Neuronal stem cell (in vitro differentiated cells): ENCODE data around the gene ABHD16A. TPM values are rescaled to one million over a fixed set of nuclear protein-coding genes. Genes with fewer than 3 reads are reported as not detected.

Experiments used
- DNase-seq: peaks from one replicate; pipeline ENCODE4 v3.0.0-alpha.2; 2013; ENCODE audit warnings: low spot score
- H2AFZ ChIP-seq: one replicate; pipeline ENCODE4 v1.6.1; 2013; ENCODE audit warnings: mild to moderate bottlenecking, low read length, inconsistent platforms
- H2AK5ac ChIP-seq: 2 replicates; pipeline ENCODE4 v1.6.1; 2013; ENCODE audit warnings: low read depth, mild to moderate bottlenecking, inconsistent platforms, low read length, moderate library complexity, mixed read lengths
- H2BK120ac ChIP-seq: 2 replicates; pipeline ENCODE4 v1.6.1; 2013; ENCODE audit warnings: low read depth, mild to moderate bottlenecking, inconsistent platforms, low read length, moderate library complexity, mixed read lengths
- H2BK12ac ChIP-seq: one replicate; pipeline ENCODE4 v1.6.1; 2013; ENCODE audit warnings: low read length, inconsistent platforms
- H2BK15ac ChIP-seq: 2 replicates; pipeline ENCODE4 v1.6.1; 2013; ENCODE audit warnings: mild to moderate bottlenecking, low read length, inconsistent platforms, mixed read lengths
- H2BK5ac ChIP-seq: one replicate; pipeline ENCODE4 v1.6.1; 2013; ENCODE audit warnings: inconsistent platforms, mild to moderate bottlenecking, low read length, moderate library complexity
- H3K14ac ChIP-seq: one replicate; pipeline ENCODE4 v1.6.1; 2013; ENCODE audit warnings: low read length, inconsistent platforms
- H3K18ac ChIP-seq: 2 replicates; pipeline ENCODE4 v1.6.1; 2013; ENCODE audit warnings: low read length, inconsistent platforms
- H3K23ac ChIP-seq: 2 replicates; pipeline ENCODE4 v1.6.1; 2013; ENCODE audit warnings: low read depth, mild to moderate bottlenecking, mixed read lengths, low read length, inconsistent platforms; ENCODE audit not compliant: poor library complexity
- H3K27ac ChIP-seq: replicated peaks from 3 replicates; pipeline ENCODE4 v1.5.1; 2013; ENCODE audit warnings: low read length, inconsistent platforms
- H3K27me3 ChIP-seq, 3 experiments: 2 replicates each; pipeline ENCODE4 v1.6.1; 2013; ENCODE audit warnings: low read length in 3 of 3, mild to moderate bottlenecking in 2 of 3, inconsistent platforms in 1 of 3, low read depth in 1 of 3, mixed read lengths in 1 of 3, moderate library complexity in 1 of 3; ENCODE audit not compliant: control insufficient read depth in 3 of 3, insufficient read depth in 3 of 3
- H3K36me3 ChIP-seq, 2 donors: replicated peaks in 1 of 2; 2 replicates each; pipeline ENCODE4 v1.6.1; 2013; ENCODE audit warnings: low read length in 2 of 2; ENCODE audit not compliant: control insufficient read depth in 2 of 2, insufficient read depth in 2 of 2
- H3K4ac ChIP-seq: 2 replicates; pipeline ENCODE4 v1.6.1; 2013; ENCODE audit warnings: inconsistent platforms, mild to moderate bottlenecking, low read length, moderate library complexity
- H3K4me1 ChIP-seq, 2 donors: 1 replicate in 1 of 2; 2 replicates in 1 of 2; pipeline ENCODE4 v1.6.1; 2013; ENCODE audit warnings: low read length in 2 of 2, low read depth in 1 of 2; ENCODE audit not compliant: control insufficient read depth in 2 of 2, insufficient read depth in 1 of 2
- H3K4me2 ChIP-seq: one replicate; pipeline ENCODE4 v1.6.1; 2013; ENCODE audit warnings: mild to moderate bottlenecking, low read length, inconsistent platforms; ENCODE audit not compliant: insufficient read depth, poor library complexity, severe bottlenecking
- H3K4me3 ChIP-seq, 2 donors: 2 replicates each; pipeline ENCODE4 v1.5.1; 2013; ENCODE audit warnings: low read length in 2 of 2, mild to moderate bottlenecking in 2 of 2, inconsistent platforms in 1 of 2, moderate library complexity in 1 of 2
- H3K79me1 ChIP-seq: one replicate; pipeline ENCODE4 v1.6.1; 2013; ENCODE audit warnings: low read depth, mild to moderate bottlenecking, inconsistent platforms, low read length, moderate library complexity
- H3K9ac ChIP-seq: one replicate; pipeline ENCODE4 v1.6.1; 2013; ENCODE audit warnings: mild to moderate bottlenecking, low read depth, low read length, inconsistent platforms; ENCODE audit not compliant: poor library complexity
- H3K9me3 ChIP-seq, 2 donors: replicated peaks in 1 of 2; 2 replicates each; pipeline versions ENCODE3 to v1.6.1; 2013; ENCODE audit warnings: low read length in 2 of 2, mild to moderate bottlenecking in 2 of 2, inconsistent platforms in 1 of 2, low read depth in 1 of 2, mixed read lengths in 1 of 2, moderate library complexity in 1 of 2; ENCODE audit not compliant: control insufficient read depth in 2 of 2, insufficient read depth in 1 of 2
- H4K8ac ChIP-seq: one replicate; pipeline ENCODE4 v1.6.1; 2013; ENCODE audit warnings: low read depth, mild to moderate bottlenecking, inconsistent platforms, low read length, moderate library complexity
- H4K91ac ChIP-seq: one replicate; pipeline ENCODE4 v1.6.1; 2013; ENCODE audit warnings: low read length, low read depth, mild to moderate bottlenecking, inconsistent platforms; ENCODE audit not compliant: poor library complexity
- WGBS, 2 donors: extraction: QIAGEN DNeasy Blood & Tissue Kit; methylation state at CpG; one replicate each; pipeline ENCODE4 v1.1.7; 2013; ENCODE audit warnings: missing lambda C conversion rate in 2 of 2, mixed read lengths in 1 of 2; ENCODE audit not compliant: insufficient read length in 2 of 2, insufficient replicate concordance in 1 of 2; ENCODE audit errors: extremely low coverage in 2 of 2; 5-methylcytosine and 5-hydroxymethylcytosine counted together
- small RNA-seq: library from polyadenylated mRNA; stranded (forward); fragments of <200 nt; extraction: miRNeasy Mini kit (QIAGEN cat#:217004); gene quantifications from one replicate; pipeline ENCODE3, GENCODE V24; 2013; ENCODE audit not compliant: insufficient read depth

Gene ABHD16A

DNA sequence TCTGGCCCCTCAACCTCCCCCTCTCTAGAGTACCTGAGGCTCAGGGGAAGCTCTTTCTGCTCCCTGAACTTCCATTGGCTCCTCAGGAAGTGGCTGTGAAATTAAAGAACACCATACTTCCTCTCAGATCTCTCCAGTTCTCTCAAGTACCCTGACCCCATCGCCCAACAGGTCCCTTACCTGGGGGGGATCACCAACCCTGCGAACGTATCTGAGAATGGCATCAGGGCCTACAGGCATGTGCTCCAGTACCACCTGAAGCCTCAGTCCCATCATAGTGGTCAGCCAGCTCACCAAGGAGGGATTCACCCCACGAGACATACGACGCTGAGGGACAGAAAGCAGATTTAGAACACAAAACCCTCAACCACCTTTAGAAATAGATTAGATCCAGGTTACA lies 62.5 kb downstream of the ABHD16A start:
- peaks cover 1% of the 10 kb centered on the region for H3K79me1 ChIP-seq
- no peak overlapping the region for H2AK5ac ChIP-seq
- H3K4me2 ChIP-seq = no peak overlapping the region
- H3K23ac ChIP-seq = no peak overlapping the region
- H3K14ac ChIP-seq = no peak overlapping the region
- no peak overlapping the region for H4K91ac ChIP-seq
- no peak overlapping the region for H2BK12ac ChIP-seq
- H3K27me3 ChIP-seq = no peaks in the 10 kb centered on the region
- no peak overlapping the region for H2BK15ac ChIP-seq
- no peak overlapping the region for H3K27ac ChIP-seq
- H3K9ac ChIP-seq = no peak overlapping the region
- no peak overlapping the region for H2BK5ac ChIP-seq
- H3K9me3 ChIP-seq = no peaks in the 10 kb centered on the region
- H3K4me3 ChIP-seq = no peak overlapping the region
- no peak overlapping the region for H2BK120ac ChIP-seq
- no peak overlapping the region for H2AFZ ChIP-seq
- H3K36me3 ChIP-seq = peaks cover 73 to 97% of the 10 kb centered on the region in 2 donors
- no CpG with 5 or more reads among the region's 6 CpGs for WGBS, 2 donors
- H3K4ac ChIP-seq = no peak overlapping the region
- H3K4me1 ChIP-seq = no peaks in the 10 kb centered on the region
- DNase-seq = no peak
- H4K8ac ChIP-seq = no peak overlapping the region
- no peak overlapping the region for H3K18ac ChIP-seq

- no peak overlapping the region for H2BK5ac ChIP-seq
- no peak overlapping the region for H3K23ac ChIP-seq
- H3K27ac ChIP-seq = no peak overlapping the region
- H3K27me3 ChIP-seq = no peaks in the 10 kb centered on the region
- H3K4me3 ChIP-seq = no peak overlapping the region
- H3K4me2 ChIP-seq = no peak overlapping the region
- H3K14ac ChIP-seq = no peak overlapping the region
- no peak overlapping the region for H2BK120ac ChIP-seq
- H3K4ac ChIP-seq = no peak overlapping the region
- peaks cover 75 to 97% of the 10 kb centered on the region in 2 donors for H3K36me3 ChIP-seq
- no peak overlapping the region for H2BK12ac ChIP-seq
- no peak overlapping the region for H2AK5ac ChIP-seq
- no peak overlapping the region for H3K18ac ChIP-seq
- no peak overlapping the region for H4K8ac ChIP-seq
- DNase-seq = no peak
- H4K91ac ChIP-seq = no peak overlapping the region
- no peaks in the 10 kb centered on the region for H3K79me1 ChIP-seq
- no peak overlapping the region for H3K9ac ChIP-seq
- no peak overlapping the region for H2BK15ac ChIP-seq
- no CpG with 5 or more reads among the region's 10 CpGs for WGBS, 2 donors
- H3K9me3 ChIP-seq = no peaks in the 10 kb centered on the region
- no peaks in the 10 kb centered on the region for H3K4me1 ChIP-seq
- H2AFZ ChIP-seq = no peak overlapping the region
Observed at GRCh38 chr6:31639449-31639861, 63.7 kb downstream of the ABHD16A start.

DNA sequence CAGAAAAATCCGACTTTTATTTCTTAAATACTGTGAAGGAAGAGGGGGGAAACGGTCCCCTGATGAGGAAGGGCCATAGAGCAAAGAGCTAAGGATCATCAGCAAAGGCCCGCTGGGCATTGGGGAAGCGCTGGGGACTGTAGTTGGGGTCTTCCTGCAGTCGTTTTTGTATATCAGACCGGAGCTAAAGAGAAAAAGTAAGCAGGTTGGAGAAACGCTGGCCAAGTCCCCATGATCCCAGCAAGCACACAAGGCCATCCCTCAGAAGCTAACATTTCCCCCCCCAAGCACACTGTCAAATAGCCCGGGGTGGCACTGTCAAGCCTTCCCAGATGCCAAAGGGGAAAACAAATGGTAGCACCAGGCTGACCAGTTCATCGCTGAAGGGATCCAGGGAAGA lies 64.1 kb downstream of the ABHD16A start:
- Histone ChIP-seq H3K9ac (no peak overlapping the region), H2AK5ac (no peak overlapping the region), H3K14ac (no peak overlapping the region), H3K27ac (no peak overlapping the region), H2BK120ac (no peak overlapping the region), H3K4me2 (no peak overlapping the region), H3K18ac (no peak overlapping the region), H3K27me3 (no peaks in the 10 kb centered on the region), H3K4me1 (no peaks in the 10 kb centered on the region), H3K9me3 (no peaks in the 10 kb centered on the region), H3K23ac (no peak overlapping the region), H2BK15ac (no peak overlapping the region), H4K8ac (no peak overlapping the region), H3K4ac (no peak overlapping the region), H3K79me1 (no peaks in the 10 kb centered on the region), H2AFZ (no peak overlapping the region), H3K36me3 (peaks cover 75 to 97% of the 10 kb centered on the region in 2 donors), H2BK12ac (no peak overlapping the region), H3K4me3 (no peak overlapping the region), H4K91ac (no peak overlapping the region), H2BK5ac (no peak overlapping the region)
- no peak for DNase-seq
- no CpG with 5 or more reads among the region's 9 CpGs for WGBS, 2 donors

Small RNA genes within 50 kb of the gene (small RNA-seq; reads per million reads assigned to genes)
- gene LY6G6D (not detected), gene MIR4646 (2.0 reads per million), gene RF00019 (not detected)
